Eye (tissue), 1 donor: ENCODE measurements around the gene PITPNC1.
"Not testable (repeated sequence)": the region's sequence is repeated elsewhere in the genome, so short reads cannot be mapped to it uniquely, and the experiment has no call there.

Experiments used
- DNase-seq: peaks from one replicate; pipeline ENCODE4 v3.0.0-alpha.2; 2015

The PITPNC1 gene

DNA sequence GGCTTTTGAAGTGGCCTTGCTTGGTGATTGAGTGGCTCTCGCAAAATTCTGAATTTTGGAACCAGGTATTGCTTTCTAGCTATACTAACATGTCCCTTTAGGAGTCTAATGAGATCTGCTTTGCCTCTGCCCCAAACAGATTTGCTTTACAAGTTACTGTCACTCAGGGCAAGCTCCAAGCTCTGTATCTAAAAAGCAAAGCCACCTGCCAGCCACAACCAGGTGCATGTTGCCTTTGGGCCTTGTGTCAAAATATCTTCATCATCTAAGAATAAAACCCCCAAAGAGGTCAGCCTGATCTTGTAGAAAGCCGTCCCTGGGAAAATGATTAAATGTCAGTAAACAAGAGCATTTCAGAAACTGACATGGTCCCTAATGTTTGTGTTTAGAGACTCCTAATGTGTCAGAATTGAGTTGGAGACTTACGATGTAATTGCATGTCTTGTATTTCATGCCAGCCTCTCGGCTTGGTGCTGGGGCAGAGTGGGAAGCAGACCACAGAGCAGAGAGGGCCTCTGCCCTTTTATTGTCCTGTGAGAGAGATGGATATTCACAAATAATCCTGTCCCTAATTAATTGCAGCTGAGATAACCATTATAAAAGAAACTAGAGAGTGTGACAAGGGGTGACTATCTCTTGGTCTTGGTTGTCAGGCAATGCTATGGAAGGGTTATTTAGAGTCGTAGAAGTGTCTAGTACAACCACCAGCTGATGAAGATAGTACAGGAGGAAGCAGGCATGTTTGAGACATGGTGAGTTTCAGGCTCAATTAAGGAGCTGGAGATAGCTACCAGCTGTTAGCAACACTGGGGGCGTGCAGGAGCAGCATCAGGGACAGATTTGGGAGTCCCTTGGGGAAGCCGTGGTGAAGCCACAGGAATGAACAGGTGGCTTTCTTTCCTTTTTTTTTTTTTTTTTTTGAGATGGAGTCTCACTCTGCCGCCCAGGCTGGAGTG, 90.7 kb downstream of the PITPNC1 start:
- peak; percentile 43 for DNase-seq

DNA sequence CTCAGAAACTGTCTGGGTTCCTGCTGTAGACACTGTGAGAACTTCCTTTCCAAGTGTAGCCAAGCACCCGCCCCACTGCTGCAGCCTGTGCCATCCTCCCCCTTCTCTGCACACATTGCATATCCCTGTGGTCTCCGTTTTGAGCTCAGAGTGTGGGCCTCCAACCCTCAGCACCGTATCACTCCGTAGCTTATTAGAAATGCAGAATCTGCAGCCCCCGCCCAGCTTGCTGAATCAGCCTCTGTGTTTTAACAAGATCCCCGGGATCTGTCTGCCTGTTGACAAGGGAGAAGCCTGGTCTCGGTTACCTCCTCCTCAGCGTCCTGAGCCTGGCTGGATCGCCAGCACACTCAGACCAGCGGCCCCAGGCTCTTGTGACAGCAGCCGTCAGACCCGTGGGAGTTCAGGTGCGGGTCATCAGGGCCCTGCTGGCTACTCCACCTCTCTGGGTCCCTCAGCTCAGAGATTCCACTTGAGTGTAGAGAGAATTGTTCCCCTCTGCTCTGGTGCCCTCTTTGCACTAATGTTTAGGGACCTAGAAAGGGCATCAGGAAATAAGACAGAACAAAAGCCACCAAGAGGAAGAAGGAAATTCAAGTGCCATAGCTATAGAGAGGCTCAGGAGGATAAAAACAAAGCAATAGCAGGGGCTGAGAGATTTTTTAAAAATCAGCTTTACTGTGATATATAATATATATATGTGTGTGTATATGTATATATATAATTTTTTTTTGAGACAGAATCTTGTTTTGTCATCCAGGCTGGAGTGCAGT, 92.3 kb downstream of the PITPNC1 start:
- peak; percentile 49 for DNase-seq

DNA sequence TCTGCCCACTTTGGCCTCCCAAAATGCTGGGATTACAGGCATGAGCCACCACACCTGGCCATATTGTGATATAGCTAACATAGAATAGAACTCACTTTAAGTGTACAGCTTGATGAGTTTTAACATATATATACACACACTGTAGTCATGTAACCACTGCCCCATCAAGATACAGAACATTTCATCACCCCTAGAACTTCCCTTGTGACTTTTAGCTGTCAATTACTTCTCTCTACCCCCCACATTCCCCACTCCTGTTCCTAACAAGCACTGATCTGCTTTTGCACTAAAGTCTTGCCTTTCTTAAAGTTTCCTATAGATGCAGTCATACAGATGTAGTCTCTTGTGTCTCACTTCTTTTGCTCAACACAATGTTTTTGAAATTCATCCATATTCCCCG, 93.1 kb downstream of the PITPNC1 start:
- DNase-seq, result no peak

DNA sequence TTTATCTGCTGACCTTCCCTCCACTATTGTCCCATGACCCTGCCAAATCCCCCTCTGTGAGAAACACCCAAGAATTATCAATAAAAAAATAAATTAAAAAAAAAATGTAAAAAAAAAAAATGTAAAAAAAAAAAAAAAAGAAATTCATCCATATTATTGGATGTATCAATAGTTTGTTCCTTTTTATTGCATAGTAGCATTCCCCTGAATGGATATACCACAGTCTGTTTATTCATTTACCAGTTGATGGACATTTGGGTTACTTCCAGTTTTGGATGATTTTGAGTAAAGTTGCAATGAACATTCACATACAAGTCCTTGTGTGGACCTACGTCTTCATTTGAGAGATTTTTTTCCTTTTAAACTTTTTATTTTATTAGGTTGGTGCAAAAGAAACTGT, 94.0 kb downstream of the PITPNC1 start:
- no peak for DNase-seq

DNA sequence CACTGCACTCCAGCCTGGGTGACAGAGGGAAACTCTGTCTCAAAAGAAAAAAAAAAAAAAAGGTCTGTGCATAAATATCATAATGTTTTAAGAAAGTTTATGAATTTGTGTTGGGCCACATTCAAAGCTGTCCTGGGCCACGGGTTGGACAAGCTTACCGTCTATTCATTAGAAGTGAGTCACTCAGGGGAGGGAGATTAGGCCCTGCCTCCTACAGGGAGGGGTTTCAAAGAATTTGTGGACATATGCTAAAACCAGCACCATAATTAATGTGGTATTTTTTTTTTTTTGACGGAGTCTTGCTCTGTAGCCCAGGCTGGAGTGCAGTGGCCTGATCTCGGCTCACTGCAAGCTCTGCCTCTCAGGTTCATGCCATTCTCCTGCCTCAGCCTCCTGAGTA, 95.5 kb downstream of the PITPNC1 start:
- not testable (repeated sequence) for DNase-seq

DNA sequence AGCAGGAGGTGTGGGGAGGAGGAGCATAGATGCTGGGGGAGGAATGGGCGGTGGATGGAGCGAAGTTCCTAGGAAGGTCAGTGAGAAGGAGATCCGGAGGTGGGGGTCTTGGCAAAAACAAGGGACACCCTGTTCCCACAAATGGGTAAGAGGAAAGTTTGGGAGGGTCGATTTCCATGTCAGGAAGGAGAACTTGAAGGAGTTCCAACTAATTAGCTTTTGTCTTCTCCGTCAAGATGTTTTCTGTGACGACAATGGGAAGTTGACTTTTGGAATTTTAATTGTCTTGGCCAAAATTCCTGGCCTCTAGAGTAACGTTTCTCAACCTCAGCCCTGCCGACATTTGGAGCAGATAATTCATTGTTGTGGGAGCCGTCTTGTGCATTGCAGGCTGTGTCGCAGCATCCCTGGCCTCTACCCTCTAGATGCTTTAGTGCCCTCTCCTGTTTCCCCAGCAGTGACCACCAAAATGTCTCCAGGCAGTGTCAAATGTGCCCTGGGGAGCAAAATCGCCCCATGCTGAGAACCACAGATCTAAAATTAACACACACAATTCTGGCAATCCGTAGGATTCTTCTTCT, 97.1 kb downstream of the PITPNC1 start:
- peak; percentile 41 for DNase-seq

DNA sequence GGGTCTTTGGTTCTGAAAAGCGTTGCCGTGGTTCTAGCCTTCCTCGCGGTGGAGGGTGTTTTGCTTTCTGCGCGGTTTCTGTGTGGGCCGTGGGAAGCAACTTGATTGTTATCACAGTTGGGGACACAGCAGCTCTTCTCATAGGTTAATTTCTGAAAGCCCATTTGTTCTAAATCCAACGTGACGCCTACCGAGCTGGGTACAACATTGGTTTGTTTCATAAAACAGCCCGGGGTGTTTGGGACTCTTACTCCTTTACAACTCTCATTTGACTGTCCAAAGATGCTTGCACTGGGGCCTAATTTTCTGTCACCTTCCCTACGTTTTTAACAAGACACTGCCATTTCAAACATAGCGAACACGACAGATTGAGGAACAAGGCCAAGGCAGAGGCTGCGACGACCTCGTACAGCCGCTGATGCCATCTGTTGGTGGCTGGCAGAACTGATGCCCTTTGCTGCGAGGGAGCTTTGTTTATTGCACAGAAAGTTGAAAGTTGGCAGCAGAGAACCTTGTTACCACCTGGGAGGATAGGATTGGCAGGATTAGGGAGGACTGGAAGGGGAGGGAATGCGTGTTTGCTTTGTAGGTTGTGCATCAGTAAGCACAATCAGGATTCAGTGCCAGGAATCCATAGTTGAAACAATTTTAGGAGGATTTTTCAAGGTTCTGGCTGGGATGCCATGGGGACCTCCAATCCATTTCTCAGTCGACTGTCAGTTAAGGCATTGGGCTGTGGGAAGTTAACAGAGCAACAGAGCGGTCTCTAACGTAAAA, 98.3 kb downstream of the PITPNC1 start:
- peak; percentile 91 for DNase-seq

DNA sequence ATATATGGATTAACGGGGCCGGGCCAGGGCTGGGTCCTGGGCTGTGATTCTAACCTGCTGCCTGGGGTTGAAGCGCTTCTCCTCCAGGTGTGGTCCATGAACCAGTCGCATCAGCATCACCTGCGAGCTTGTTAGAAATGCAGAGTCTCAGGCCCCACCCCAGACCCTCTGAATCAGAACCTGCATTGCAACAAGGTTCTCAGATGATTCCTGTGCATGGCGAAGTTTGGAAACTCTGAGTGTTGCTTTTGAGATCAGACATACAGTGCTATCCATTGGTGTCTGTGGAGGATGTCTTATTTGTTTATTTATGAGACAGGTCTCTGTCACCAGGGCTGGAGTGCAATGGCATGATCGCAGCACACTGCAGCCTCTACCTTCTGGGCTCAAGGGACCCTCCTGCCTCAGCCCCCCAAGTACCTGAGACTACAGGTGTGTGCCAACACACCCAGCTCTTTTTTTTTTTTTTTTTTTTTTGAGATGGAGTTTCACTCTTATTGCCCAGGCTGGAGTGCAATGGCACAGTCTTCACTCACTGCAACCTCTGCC, 99.8 kb downstream of the PITPNC1 start:
- no peak for DNase-seq

DNA sequence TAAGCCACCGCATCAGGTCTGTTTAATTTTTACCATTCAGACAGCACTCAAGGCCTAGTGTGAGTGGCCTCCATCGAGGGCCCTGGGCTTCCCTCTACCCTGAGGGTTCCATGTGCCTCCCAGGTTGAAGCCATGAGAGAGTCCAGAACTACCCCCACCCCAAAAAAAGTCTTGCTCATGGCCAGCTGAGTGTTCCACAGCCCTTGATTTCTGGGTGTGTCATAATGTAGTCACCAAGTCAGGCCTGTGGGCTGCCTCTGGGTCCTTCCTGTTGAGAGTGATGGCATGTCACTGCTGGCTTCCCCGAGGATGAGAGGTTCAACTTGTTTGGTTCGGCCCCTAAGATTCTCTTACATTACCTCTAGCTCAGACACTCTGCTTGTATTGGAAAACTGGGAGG, 100.6 kb downstream of the PITPNC1 start:
- no peak for DNase-seq

DNA sequence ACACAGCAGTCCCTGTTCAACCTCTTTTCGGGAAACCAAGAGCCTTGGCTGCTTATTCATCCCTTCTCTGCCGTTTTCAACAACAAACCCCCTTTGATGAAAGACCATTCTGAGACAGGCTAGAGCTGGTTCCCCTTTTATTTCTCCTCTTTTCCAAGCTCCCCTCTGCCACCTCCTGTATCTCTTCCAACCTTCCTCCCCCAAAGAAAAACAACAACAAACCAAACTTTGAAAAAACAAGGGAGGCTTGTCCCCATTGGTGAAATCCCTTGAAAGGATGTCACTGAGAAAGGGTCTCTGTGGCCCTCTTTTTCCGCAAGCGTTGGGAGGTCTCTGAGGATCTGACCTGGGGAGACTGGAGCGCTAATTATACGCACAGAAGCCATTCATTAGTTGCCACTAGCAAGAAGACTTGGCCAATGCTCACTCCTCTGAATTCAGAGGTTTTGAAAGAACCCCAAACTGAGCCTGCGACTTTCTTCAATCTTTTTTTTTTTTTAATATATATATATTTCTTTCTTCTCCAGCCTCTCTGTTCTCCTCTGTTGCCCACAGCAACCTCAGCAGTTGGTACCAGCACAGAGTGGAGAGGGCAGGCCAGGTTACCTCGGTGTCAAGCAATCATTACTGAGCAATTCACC, 101.4 kb downstream of the PITPNC1 start:
- DNase-seq, result no peak

DNA sequence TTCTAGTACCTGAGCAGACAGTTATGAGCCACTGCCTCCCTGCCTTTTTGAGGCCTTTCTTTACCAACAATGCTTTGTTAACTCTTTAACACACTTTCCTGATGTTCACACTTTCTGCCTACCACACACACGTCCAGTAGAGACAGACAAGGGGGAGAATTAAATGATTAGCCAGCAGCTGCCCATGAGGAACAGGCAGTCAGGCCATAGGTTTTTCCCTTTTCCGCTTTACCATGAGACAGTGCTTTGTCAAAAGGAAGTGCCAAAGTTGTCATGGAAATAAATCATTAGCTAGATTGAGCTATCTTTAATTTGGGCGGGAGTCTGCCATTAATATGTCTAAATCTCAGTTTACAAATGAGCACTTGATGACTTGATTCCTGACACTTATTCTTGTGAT, 102.1 kb downstream of the PITPNC1 start:
- peak; percentile 60 for DNase-seq

DNA sequence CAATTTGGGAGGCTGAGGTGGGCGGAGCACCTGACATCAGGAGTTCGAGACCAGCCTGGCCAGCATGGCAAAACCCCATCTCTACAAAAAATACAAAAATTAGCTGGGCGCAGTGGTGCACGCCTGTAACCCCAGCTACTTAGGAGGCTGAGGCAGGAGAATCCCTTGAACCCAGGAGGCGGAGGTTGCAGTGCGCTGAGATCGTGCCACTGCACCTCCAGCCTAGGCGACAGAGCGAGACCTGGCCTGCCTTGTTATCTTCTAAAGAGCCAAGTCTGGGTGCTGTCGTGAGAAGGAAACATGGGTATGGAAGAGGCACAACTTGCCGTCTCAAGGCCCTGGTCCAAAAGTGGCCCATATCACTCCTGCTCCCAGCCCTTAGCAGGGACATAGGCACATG, 103.9 kb downstream of the PITPNC1 start:
- DNase-seq, result not testable (repeated sequence)

DNA sequence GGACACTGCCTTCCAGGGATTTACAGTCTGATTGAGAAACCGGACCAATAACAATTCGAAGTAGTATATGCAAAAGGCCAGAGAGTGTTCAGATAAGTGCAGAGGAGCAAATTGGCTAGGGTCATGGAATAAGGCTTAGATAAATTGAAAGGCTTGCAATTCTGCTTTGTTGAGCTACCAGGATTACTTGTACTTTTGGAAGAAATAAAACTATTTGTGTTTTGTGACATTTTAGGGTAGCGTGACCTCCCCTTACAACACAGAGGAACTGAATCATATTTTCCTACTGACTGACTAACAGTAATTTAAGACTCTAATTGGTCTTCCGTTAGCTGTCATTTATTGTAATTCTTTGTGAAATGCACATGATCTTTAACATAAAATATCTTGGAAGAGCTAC, 104.7 kb downstream of the PITPNC1 start:
- peak; percentile 46 for DNase-seq

DNA sequence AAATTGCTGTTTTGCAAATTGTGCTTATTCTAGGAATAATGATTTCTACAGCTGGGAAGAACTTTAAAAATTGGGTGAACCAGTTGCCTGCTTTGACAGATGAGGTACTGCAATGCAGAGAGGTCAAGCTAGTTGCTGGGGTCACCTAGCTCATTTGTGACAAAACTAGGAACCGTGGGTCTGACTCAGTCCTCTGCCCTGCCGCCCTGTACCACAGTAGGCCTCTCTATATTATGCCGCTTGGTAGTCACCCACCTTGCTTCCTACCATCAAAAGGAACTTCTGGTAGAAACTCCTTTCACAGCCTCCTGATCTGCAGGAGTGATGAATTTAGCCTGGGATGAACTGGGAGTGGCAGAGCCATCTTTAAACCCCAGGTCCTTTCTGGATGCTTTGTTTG, 105.7 kb downstream of the PITPNC1 start:
- DNase-seq, result no peak

DNA sequence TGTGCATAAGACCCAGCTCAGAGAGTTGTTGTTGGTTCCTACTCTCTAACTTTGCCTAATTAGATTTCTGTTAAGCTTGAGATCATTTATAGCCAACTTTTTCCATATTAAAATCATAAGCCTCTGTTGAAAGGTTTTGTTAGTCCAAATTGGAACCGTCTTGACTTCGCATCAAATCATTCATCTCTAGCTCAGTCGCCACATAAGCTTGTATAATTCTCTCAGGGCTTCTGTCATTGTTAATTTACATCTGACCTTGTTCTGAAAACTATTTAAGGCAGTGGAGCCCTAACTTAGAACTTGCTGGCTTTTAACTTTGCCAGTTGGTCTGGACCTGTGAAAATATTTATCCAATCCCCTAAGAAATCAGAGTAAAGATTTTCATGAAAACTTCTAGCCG, 107.2 kb downstream of the PITPNC1 start:
- DNase-seq, result peak; percentile 27

DNA sequence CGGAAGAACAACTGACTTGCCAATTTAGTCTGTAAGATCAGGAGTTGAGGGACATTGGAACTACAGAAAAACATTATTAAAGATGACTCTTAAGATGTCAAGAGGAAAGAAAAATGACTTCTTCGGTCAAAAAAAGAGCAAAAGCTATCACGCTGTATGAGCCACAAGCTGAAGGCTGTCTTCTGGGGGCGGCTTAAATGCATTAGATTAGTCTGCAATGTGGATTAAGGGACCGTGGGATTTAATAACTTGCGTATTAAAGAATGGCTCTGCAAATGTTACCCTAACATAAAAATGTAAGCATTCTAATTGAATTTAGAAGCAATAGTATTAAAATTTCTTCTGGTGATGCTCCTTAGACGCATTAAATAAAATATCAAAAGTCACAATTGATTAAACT, 108.6 kb downstream of the PITPNC1 start:
- DNase-seq, result no peak

DNA sequence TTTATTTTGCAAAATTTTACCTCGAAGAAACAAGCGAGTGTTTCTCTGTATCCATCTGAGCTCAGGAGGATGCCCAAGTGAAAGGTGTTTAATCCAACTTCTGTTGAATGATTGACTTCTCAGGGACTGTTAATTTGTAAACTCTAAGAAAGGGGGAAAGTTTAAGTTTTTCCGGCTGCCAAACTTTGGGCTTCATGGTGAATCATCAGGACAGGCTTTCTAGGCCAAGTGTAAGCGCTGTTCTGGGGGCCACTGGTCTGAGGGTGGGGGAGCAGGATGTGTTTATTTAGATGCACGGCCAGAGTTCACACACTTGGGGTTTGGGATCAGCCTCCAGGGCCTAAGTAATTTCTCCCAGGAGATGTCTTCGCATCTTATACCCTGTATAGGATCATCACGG, 110.4 kb downstream of the PITPNC1 start:
- DNase-seq, result no peak

DNA sequence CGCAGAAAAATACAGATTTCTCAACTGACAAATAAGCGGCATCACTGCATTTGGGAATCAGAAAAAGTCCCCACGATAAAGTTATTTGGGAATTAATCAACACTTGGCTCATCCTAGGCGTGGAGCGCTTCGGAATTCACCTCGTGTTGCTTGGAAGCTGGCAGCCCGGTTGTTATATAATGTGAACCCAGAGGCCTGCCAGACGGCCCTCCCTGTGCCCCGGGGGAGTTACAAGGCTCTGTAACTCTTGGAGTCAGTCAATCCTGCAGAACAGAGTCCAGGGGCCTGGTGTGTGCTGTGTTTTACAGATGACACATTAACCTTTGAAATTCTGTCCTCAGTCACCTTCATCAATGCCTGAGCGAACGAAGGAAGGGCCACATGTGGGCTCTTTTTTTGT, 111.1 kb downstream of the PITPNC1 start:
- no peak for DNase-seq

DNA sequence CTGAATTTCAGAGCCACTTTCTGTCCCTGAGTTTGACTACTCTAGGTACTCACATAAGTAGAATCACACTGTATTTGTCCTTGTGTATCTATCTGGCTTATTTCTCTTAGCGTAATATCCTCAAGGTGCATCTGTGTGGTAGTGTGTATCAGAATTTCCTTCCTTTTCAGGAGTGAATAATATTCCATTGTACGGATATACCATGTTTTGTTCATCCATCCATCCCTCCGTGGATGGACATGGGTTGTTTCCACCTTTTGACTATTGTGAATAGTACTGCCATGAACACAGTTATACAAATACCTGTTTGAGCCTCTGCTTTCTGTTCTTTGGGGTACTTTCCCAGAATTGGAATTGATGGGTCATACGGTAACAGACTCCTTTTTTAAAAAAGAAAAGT, 111.7 kb downstream of the PITPNC1 start:
- DNase-seq, result no peak

DNA sequence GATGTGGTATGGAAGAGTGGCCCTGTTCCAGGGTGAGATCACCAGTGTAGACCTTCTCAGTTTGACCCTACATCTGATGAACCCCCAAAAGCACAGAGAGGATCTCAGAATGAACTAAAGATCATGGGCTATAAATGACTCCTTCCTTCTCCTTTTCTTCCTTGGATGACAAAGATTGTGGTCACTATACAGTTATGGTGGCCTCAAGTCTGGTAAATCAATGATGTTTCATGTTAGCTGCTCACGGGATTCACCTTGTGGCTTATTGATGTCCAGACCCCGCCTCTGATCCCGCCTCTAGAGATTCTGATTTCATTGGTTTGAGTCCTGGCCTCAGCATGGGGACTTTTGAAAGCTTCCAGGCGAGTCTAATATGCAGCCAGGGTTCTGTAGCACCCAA, 112.2 kb downstream of the PITPNC1 start:
- no peak for DNase-seq

DNA sequence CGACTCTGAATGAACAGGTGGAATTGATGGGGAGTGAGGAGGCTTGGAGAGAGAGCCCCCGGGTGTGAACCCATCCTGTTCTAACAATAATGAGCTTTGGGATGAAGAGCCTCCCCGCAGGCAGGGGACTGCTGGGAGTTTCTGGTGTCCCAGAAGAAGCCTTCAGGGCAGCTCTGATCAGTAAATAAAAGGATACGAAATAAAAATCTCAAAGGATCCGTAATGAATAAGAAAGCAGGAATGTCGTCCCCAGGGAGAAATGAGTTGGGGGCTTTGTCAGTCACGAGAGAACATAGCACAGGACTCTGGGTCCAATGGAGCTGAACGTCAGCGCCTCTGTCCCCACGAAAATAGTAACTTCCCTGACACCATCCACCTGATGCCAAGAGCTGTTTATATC, 113.4 kb downstream of the PITPNC1 start:
- DNase-seq, result no peak
